Right atrium auricular region (tissue), 2 donors: ENCODE measurements around the gene TMIGD1. TPM values are rescaled to one million over a fixed set of nuclear protein-coding genes. Genes with fewer than 3 reads are reported as not detected.

ENCODE experiments used
- DNase-seq: peaks from one replicate; pipeline ENCODE4 v3.0.0-alpha.2; 2019; ENCODE audit warnings: low spot score
- H3K27ac ChIP-seq, 2 donors: fragments of 200-600 bp; sonication (generic); 1 replicate in 1 of 2; 2 replicates in 1 of 2; pipeline ENCODE4 v1.5.1; 2016 to 2019
- H3K27me3 ChIP-seq, 2 donors: fragments of 200-600 bp; sonication (generic); one replicate each; pipeline versions ENCODE4 v1.5.1 to v1.6.0; 2017 to 2019
- H3K36me3 ChIP-seq: fragments of 200-600 bp; sonication (generic); one replicate; pipeline ENCODE4 v1.5.1; 2016
- H3K4me1 ChIP-seq, 2 donors: fragments of 200-600 bp; sonication (generic); one replicate each; pipeline versions ENCODE4 v1.5.1 to v1.6.0; 2017 to 2019
- H3K4me3 ChIP-seq, 2 donors: fragments of 200-600 bp; sonication (generic); 1 replicate in 1 of 2; 2 replicates in 1 of 2; pipeline ENCODE4 v1.5.1; 2017 to 2019; ENCODE audit warnings: mild to moderate bottlenecking in 1 of 2, moderate library complexity in 1 of 2
- H3K9me3 ChIP-seq, 2 donors: fragments of 200-600 bp; sonication (generic); one replicate each; pipeline ENCODE4 v1.5.1; 2019
- total RNA-seq, 2 donors: library from RNA; depleted of rRNA; stranded (reverse); fragments of >200 nt; gene quantifications; one replicate each; pipeline ENCODE4 v1.1.0, GENCODE V29; 2016
- TF ChIP-seq, protein P1 (sequence below), 2 donors: fragments of 200-600 bp; sonication (generic); IDR thresholded peaks; one replicate each; pipeline ENCODE4 v1.5.1; 2019; ENCODE audit warnings: antibody characterized with exemption in 2 of 2

TMIGD1 gene
- total RNA-seq, 2 donors from 2014 or later: not detected

DNA sequence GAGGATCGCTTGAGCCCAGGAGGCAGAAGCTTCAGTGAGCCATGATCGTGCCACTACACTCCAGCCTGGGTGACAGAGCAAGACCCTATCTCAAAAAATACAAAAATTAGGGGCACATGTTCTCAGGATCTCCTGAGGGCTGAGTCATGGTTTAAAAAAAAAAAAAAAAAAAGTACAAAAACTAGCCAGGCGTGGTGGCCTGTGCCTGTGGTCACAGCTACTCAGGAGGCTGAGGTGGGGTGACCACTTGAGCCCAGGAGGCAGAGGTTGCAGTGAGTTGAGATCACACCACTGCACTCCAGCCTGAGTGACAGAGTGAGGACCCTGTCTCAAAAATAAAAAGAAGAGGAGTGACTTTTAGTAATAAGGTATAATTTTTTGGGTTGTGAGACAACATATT lies 59.0 kb downstream of the TMIGD1 start:
- no peak overlapping the region for H3K4me3 ChIP-seq
- TF ChIP-seq, protein P1, sequence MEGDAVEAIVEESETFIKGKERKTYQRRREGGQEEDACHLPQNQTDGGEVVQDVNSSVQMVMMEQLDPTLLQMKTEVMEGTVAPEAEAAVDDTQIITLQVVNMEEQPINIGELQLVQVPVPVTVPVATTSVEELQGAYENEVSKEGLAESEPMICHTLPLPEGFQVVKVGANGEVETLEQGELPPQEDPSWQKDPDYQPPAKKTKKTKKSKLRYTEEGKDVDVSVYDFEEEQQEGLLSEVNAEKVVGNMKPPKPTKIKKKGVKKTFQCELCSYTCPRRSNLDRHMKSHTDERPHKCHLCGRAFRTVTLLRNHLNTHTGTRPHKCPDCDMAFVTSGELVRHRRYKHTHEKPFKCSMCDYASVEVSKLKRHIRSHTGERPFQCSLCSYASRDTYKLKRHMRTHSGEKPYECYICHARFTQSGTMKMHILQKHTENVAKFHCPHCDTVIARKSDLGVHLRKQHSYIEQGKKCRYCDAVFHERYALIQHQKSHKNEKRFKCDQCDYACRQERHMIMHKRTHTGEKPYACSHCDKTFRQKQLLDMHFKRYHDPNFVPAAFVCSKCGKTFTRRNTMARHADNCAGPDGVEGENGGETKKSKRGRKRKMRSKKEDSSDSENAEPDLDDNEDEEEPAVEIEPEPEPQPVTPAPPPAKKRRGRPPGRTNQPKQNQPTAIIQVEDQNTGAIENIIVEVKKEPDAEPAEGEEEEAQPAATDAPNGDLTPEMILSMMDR (IDR thresholded peaks at IDR 0.05): no peak
- H3K27me3 ChIP-seq: no peaks in the 10 kb centered on the region
- peaks cover 56% of the 10 kb centered on the region for H3K36me3 ChIP-seq
- H3K9me3 ChIP-seq: no peaks in the 10 kb centered on the region
- H3K27ac ChIP-seq: no peak overlapping the region
- DNase-seq: no peak
- no peaks in the 10 kb centered on the region for H3K4me1 ChIP-seq

GRCh38 chr17:30273373-30273772 lies 60.5 kb downstream of the TMIGD1 start:
- TF ChIP-seq, protein P1 (IDR thresholded peaks at IDR 0.05): no peak
- H3K4me3 ChIP-seq: no peak overlapping the region
- DNase-seq: no peak
- no peaks in the 10 kb centered on the region for H3K27me3 ChIP-seq
- H3K9me3 ChIP-seq: no peaks in the 10 kb centered on the region
- H3K36me3 ChIP-seq: peaks cover 50% of the 10 kb centered on the region
- no peaks in the 10 kb centered on the region for H3K4me1 ChIP-seq
- no peak overlapping the region for H3K27ac ChIP-seq

DNA sequence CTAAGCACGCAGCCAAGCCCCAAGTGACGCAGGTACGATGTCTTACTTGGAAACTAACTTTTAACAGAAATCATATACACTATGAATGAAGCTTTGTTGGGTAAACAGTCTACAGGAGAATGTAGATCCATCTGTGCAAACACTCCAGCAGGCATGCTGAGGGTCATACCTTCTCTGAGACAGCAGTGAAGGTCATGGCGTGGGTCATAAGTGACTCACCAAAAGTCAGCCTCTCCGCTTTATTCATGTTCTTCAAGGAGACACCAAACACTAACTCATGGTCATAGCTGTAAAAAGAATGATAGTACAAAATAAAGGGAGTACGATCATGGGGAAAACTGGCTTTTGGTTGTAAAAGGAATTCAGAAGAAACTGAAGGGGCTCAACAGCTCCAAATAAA lies 62.8 kb downstream of the TMIGD1 start:
- TF ChIP-seq, protein P1 (IDR thresholded peaks at IDR 0.05): no peak
- no peak for DNase-seq
- peaks cover 50% of the 10 kb centered on the region for H3K36me3 ChIP-seq

GRCh38 chr17:30267625-30268024 lies 66.2 kb downstream of the TMIGD1 start:
- TF ChIP-seq, protein P1 (IDR thresholded peaks at IDR 0.05): no peak
- no peak for DNase-seq
- peaks cover 0 to 23% of the 10 kb centered on the region in 2 donors for H3K4me1 ChIP-seq
- no peak overlapping the region for H3K4me3 ChIP-seq
- no peak overlapping the region for H3K27ac ChIP-seq
- peaks cover 30% of the 10 kb centered on the region for H3K36me3 ChIP-seq
- H3K27me3 ChIP-seq: no peaks in the 10 kb centered on the region
- no peaks in the 10 kb centered on the region for H3K9me3 ChIP-seq

More for the DNA sequence above, 62.8 kb downstream of the TMIGD1 start:
- Histone ChIP-seq H3K27ac (no peak overlapping the region), H3K9me3 (no peaks in the 10 kb centered on the region), H3K4me3 (no peak overlapping the region), H3K27me3 (no peaks in the 10 kb centered on the region), H3K4me1 (no peaks in the 10 kb centered on the region)

Other genes starting within 250 kb of the TMIGD1 start
- 10 to 100 TPM; 14.7 to 16.6 TPM for gene NSRP1, start 217.2 kb downstream of the TMIGD1 start, total RNA-seq
- 1 to 10 TPM; 2.0 to 7.0 TPM for gene SLC6A4, start 98.4 kb downstream of the TMIGD1 start, total RNA-seq
- gene BLMH, start 42.1 kb downstream of the TMIGD1 start, total RNA-seq: 10 to 100 TPM; 10.8 to 13.9 TPM
- gene CPD, start 44.9 kb upstream of the TMIGD1 start, total RNA-seq: 10 to 100 TPM; 41.3 to 44.1 TPM
- 10 to 100 TPM; 25.2 to 33.5 TPM for gene GOSR1, start 143.4 kb upstream of the TMIGD1 start, total RNA-seq